HUES64 (cell line): ENCODE data around the gene SAE1.

ENCODE experiments used
- H3K27ac ChIP-seq: 2 replicates; pipeline ENCODE4 v1.7.0; 2013; ENCODE audit warnings: low read depth, low read length, inconsistent platforms
- H3K27me3 ChIP-seq: 2 replicates; pipeline ENCODE4 v1.6.1; 2013; ENCODE audit warnings: mild to moderate bottlenecking, low read length; ENCODE audit not compliant: insufficient read depth
- H3K36me3 ChIP-seq: 2 replicates; pipeline ENCODE4 v1.6.1; 2013; ENCODE audit warnings: mild to moderate bottlenecking, low read length; ENCODE audit not compliant: insufficient read depth
- H3K4me1 ChIP-seq: 2 replicates; pipeline ENCODE4 v1.6.1; 2013; ENCODE audit warnings: mild to moderate bottlenecking, low read length, moderate library complexity; ENCODE audit not compliant: insufficient read depth
- H3K4me3 ChIP-seq: 2 replicates; pipeline ENCODE4 v1.5.1; 2013; ENCODE audit warnings: mild to moderate bottlenecking, low read length, moderate library complexity
- H3K9ac ChIP-seq: 2 replicates; pipeline ENCODE4 v1.6.1; 2013; ENCODE audit warnings: mild to moderate bottlenecking, low read depth, low read length
- H3K9me3 ChIP-seq: 2 replicates; pipeline ENCODE4 v1.6.1; 2013; ENCODE audit warnings: low read depth, low read length; ENCODE audit not compliant: insufficient read depth
- WGBS: fragments of 150-250, 120-280 bp; methylation state at CpG from one replicate; pipeline ENCODE4 v1.1.7; 2013; ENCODE audit warnings: missing lambda C conversion rate; 5-methylcytosine and 5-hydroxymethylcytosine counted together

The SAE1 gene

DNA sequence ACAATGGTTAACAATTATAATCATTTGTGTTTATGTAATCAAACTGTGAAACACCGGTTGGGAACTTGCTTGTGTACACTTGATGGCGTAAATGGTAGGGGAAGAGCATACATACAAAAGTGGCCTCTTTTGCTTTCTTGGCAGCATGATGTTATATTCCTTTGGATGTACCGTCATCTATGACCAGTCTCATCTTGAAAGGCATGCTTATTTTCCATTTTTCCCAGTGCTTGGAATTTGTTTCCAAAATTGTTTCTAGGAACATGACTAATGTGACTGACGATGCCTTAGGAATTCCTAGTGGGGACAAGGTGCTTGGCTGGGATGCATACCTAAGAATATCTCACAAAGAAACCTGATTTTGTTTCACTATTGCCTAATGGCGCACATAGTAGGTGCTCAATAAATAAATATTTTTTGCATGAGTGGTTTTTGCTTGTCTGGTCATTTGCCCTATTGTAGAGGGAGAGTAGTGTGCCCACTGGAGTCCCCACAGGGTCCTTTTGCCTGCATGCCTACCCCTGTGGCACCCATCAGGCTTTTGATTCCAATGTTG lies 45.5 kb downstream of the SAE1 start:
- H3K27me3 ChIP-seq = no peaks in the 10 kb centered on the region
- H3K36me3 ChIP-seq = peaks cover 84% of the 10 kb centered on the region
- WGBS = 91% methylated on average over 5 of the region's 5 CpGs
- no peak overlapping the region for H3K27ac ChIP-seq
- H3K9me3 ChIP-seq = no peaks in the 10 kb centered on the region
- no peak overlapping the region for H3K9ac ChIP-seq
- no peak overlapping the region for H3K4me3 ChIP-seq
- no peaks in the 10 kb centered on the region; the same call in 1 of the 2 replicates for H3K4me1 ChIP-seq

DNA sequence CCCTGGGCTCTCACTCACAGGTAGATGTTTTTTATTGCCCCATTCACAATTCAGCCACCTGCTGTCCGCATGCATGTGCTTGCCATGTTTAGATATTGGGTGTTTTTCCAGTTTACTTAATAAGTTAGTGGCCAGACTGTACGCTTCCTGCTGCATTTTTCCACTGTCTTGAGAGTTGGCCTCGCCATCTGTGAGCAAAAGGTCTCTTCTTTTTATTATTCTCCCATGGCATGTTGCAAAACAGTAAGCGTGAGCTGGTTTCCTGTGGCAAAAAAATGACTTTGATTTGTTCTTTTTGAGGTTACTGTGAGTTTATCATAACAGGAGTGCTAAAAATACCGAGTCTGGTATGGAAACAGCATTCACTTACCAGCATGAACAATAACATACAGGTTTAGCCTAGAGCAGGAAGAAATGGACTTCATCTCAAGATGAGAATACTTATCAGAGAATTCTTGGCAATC lies 46.0 kb downstream of the SAE1 start:
- Histone ChIP-seq H3K36me3 (peaks cover 79% of the 10 kb centered on the region), H3K27me3 (no peaks in the 10 kb centered on the region), H3K4me3 (no peak overlapping the region), H3K9me3 (no peaks in the 10 kb centered on the region), H3K27ac (no peak overlapping the region), H3K4me1 (no peaks in the 10 kb centered on the region; the same call in 1 of the 2 replicates), H3K9ac (no peak overlapping the region)
- WGBS = 98% methylated on average over 5 of the region's 5 CpGs

DNA sequence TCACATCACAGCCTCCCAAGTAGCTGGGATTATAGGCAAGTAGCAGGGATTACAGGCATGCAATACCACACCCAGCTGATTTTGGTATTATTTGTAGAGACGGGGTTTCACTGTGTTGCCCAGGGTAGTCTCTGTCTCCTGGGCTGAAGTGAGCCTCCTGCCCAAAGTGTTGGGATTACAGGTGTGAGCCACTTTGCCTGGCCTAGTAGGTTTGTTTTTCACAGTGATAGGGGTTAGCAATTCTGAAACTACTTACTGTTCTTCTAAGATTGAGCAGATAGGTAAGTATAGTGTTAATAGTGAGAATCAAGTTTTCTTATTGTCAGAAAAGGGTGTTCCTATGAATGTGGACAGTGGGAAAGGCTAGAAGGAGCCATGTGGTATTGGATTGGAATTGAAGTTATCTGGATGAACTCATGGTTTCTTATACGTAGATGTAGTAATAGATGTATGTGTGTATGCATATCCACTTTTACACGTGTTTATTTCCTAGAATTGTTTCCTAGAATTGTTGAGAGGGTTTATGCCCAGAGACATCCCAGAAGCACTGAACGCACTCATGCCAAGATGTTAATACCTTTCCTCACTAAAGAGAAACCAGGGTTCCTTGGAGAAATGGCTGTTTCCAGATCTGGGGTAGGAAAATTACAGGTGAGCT lies 49.1 kb downstream of the SAE1 start:
- Histone ChIP-seq H3K27me3 (no peaks in the 10 kb centered on the region), H3K9ac (no peak overlapping the region), H3K27ac (no peak overlapping the region), H3K4me3 (no peak overlapping the region), H3K36me3 (peaks cover 79% of the 10 kb centered on the region), H3K4me1 (no peaks in the 10 kb centered on the region; the same call in 1 of the 2 replicates), H3K9me3 (no peaks in the 10 kb centered on the region)
- WGBS = over 99% methylated on average over 4 of the region's 4 CpGs

DNA sequence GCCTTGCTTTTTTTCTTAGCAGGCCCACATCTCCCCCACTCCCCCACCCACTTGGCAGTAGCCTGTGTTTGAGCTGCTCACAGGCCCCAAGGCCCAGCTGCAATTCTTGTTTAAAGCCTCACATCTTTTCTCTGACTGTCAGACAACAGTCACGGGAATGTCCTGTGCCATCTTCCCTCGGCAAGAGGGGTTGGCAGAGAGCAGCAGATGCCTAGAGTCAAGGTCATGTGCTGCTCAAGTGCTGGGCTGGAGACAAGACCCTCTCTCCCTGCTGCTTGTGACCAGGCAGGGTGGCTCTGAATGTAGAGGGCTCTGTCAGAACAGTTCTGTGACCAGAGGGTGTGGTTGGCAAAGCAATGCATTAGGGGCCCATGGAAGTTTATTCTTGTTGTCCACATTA lies 53.0 kb downstream of the SAE1 start:
- 94% methylated on average over 2 of the region's 2 CpGs for WGBS
- Histone ChIP-seq H3K4me3 (no peak overlapping the region), H3K9ac (no peak overlapping the region), H3K36me3 (peaks cover 78% of the 10 kb centered on the region), H3K9me3 (no peaks in the 10 kb centered on the region), H3K27me3 (no peaks in the 10 kb centered on the region), H3K4me1 (0 out of 2 replicates have a peak, but pooled peaks cover 5% of the 10 kb centered on the region), H3K27ac (no peak overlapping the region)

DNA sequence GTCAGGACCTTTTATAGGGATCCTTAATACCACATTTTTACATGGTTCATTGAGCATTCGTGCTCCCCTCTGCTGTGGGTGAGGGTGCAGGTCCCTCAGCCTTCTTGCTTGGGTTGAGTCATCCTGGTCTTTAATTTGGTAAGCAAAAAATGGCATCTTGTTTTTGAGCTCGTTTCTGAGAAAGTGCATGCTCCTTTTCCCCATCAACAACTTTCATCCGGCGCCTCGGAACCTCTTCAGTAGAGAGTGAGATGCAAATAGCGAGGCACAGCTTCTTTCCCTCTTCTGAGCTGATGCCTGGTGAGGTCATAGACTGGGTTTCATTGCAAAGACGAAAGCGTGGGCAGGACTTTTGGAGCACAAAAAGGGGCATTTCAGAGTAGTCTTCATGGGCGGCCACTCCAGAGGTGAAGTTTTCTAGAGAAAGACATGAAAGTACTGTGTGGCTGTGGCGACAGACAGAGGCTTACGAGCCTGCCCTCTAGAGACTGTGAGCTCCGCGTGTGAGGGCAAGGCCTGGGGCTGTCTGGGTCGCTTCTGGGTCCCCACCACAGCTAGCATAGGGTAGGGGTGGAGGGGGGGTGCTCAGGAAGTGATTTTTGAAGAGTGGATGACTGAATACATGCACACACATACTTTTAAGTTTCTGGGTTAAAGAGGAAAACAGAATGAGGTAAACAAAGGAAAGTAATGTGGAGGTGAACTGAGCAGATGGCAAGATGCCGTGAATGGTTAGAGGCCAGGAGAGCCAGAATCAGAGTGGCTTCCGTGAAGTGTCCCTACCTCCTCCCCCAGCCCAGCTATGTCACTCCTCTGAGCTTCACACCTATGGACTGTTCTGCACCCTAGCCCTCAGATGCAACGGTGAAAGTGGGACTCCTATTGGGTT lies 56.1 kb downstream of the SAE1 start:
- no peak overlapping the region for H3K4me3 ChIP-seq
- H3K36me3 ChIP-seq = peaks cover 87% of the 10 kb centered on the region
- WGBS = 92% methylated on average over 17 of the region's 17 CpGs
- H3K27me3 ChIP-seq = no peaks in the 10 kb centered on the region
- no peak overlapping the region for H3K9ac ChIP-seq
- H3K9me3 ChIP-seq = no peaks in the 10 kb centered on the region
- H3K4me1 ChIP-seq = peaks cover 5% of the 10 kb centered on the region; the same call in 1 of the 2 replicates
- H3K27ac ChIP-seq = peak overlapping the region; percentile 41; the same call in 1 of the 2 replicates

DNA sequence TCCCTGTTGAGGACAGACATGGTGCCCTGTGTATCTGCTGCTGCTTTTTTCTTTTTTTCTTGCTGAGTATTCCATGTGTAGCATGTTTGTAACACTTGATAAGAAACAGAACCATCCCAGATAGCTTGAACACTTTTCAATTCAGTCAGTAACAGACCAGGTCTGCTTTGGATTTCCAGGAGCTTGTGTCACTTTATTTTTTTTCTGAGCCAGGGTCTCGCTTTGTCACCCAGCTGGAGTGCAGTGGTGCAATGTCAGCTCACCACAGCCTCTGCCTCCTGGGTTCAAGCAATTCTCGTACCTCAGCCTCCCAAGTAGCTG lies 56.7 kb downstream of the SAE1 start:
- Histone ChIP-seq H3K9me3 (no peaks in the 10 kb centered on the region), H3K4me3 (no peak overlapping the region), H3K4me1 (peaks cover 5% of the 10 kb centered on the region; the same call in 1 of the 2 replicates), H3K36me3 (peaks cover 81% of the 10 kb centered on the region), H3K27ac (no peak overlapping the region), H3K27me3 (no peaks in the 10 kb centered on the region), H3K9ac (no peak overlapping the region)
- 93% methylated on average over 2 of the region's 2 CpGs for WGBS

DNA sequence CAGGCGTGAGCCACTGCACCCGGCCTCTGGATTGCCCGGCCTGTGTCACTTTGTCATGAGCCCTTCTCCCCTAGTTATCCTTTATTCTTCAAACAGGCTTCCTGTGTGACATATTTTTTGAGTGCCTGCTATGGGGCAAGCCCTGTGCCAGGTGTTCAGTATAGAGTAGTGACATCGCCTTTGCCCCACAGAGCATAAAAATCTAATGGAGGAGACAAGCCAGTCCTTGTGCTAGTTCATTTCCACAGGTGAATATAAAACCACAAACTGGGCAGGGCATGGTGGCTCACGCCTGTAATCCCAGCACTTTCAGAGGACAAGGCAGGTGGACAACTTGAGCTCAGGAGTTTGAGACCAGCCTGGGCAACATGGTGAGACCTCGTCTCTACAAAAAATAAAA lies 57.2 kb downstream of the SAE1 start:
- Histone ChIP-seq H3K36me3 (peaks cover 79% of the 10 kb centered on the region), H3K27me3 (no peaks in the 10 kb centered on the region), H3K4me1 (peaks cover 5% of the 10 kb centered on the region; the same call in 1 of the 2 replicates), H3K9ac (no peak overlapping the region), H3K9me3 (no peaks in the 10 kb centered on the region), H3K4me3 (no peak overlapping the region), H3K27ac (no peak overlapping the region)
- 94% methylated on average over 6 of the region's 6 CpGs for WGBS

DNA sequence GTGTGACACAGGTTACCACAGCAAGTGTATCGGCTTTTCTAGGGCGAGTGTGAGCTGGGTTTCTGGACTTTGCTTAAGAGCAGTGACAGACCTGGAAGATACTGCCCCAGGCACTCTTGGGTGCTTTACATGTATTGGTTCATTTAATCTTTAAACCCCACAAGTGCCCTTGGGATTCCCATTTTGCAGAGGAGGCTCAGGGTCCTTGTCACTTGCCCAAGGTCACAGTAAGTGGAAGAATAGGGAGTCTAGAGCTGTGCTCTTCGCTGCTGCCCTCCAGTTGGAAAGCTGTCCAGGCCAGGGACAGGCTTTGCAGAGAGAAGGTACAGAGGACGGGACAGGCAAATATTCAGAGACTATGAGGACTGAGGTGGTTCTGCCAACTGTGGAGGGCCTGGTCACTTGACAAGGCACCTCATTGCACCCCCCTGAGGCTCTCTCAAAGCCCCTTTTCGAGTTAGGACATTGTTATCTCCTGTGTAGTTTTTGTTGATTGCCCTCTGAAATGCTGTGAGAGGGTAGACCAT lies 57.9 kb downstream of the SAE1 start:
- no peaks in the 10 kb centered on the region for H3K27me3 ChIP-seq
- WGBS = 89% methylated on average over 5 of the region's 5 CpGs
- no peak overlapping the region for H3K4me3 ChIP-seq
- H3K36me3 ChIP-seq = peaks cover 73% of the 10 kb centered on the region
- H3K4me1 ChIP-seq = peaks cover 5% of the 10 kb centered on the region; the same call in 1 of the 2 replicates
- H3K9ac ChIP-seq = no peak overlapping the region
- no peaks in the 10 kb centered on the region for H3K9me3 ChIP-seq
- peak overlapping the region; percentile 10; the same call in 1 of the 2 replicates for H3K27ac ChIP-seq

DNA sequence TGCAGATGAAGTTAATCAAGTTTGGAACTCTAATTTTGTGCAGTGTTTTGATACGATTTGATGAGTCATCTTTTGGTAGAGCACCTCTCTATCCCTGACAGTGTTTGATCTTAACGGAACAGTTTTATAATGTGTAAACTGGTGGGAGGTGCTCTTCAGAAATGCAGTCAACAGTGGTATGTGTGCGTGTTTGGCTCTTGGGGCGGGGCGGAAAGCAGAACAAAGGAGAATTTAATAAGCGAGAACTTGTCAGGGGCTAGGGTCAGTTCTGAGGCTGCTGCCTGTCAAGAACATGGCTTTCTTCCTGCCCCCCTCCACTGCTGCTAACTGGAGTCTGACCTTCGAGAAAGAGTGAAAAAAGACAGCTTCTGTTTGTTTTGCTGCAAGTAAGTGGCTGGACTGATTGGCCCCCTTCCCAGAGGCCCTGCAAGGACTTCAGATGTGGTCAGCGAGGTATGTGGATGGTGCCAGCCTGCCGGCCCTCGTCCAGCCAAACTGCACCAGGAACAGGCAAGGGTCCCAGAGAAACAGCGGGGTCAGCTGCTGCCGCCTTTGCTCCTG lies 59.6 kb downstream of the SAE1 start:
- Histone ChIP-seq H3K27me3 (no peaks in the 10 kb centered on the region), H3K27ac (0 out of 2 replicates have a peak overlapping the region, but pooled peaks have one; percentile 10), H3K4me3 (no peak overlapping the region), H3K9me3 (no peaks in the 10 kb centered on the region), H3K9ac (no peak overlapping the region), H3K36me3 (peaks cover 72% of the 10 kb centered on the region), H3K4me1 (peaks cover 5% of the 10 kb centered on the region; the same call in 1 of the 2 replicates)
- 92% methylated on average over 12 of the region's 12 CpGs for WGBS

DNA sequence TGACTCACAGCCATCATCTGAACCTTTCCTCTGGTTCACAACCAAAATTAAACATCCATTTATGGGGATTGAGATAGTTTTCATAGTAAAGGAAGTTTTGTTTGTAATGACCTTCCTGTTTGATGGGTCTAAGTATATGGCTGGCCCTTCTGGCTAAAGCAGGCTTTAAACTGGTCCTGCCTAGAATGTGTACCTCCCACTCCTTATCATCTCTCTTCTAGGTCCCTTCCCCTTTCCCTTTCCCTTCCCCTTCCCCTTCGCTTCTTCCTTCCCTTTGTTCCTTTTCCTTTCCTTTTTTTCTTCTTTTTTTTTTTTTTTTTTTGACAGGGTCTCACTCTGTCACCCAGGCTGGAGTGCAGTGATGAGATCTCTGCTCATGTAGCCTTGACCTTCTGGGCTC lies 64.8 kb downstream of the SAE1 start:
- H3K27me3 ChIP-seq = no peaks in the 10 kb centered on the region
- no peak overlapping the region for H3K9ac ChIP-seq
- no peaks in the 10 kb centered on the region for H3K4me1 ChIP-seq
- H3K4me3 ChIP-seq = no peak overlapping the region
- 98% methylated on average over 1 of the region's 1 CpG for WGBS
- no peaks in the 10 kb centered on the region for H3K9me3 ChIP-seq
- peaks cover 62% of the 10 kb centered on the region for H3K36me3 ChIP-seq
- H3K27ac ChIP-seq = no peak overlapping the region
